Measurements from ENCODE around the gene PXMP2.

DNA sequence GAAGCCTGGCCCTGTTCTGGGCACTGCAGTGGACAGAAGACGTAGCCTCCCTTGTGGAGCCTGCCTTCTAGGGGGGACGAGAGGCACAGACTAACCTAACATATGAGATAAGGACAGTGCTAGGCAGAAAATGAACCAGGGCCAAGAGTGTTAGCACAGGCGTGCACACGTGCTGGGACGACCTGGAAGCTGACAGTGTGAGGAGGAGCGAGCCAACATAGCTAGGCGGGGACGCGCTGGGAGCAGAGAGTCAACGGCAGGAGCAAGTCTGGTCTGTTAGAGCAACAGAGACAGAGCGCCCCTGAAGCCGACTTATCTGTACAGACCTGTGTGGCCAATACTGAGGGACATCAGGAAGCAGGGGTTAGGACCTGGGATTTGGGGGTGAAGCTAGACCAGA is 8.0 kb downstream of the PXMP2 start:
- TF ChIP-seq CTCF (IDR thresholded peaks at IDR 0.05) (no peak), EZH2 (IDR thresholded peaks at IDR 0.05) (no peak), EZH2phosphoT487 (IDR thresholded peaks at IDR 0.05) (no peak)

Data from neural progenitor cell (in vitro differentiated cells).